ENCODE results near the gene RNF157.

DNA sequence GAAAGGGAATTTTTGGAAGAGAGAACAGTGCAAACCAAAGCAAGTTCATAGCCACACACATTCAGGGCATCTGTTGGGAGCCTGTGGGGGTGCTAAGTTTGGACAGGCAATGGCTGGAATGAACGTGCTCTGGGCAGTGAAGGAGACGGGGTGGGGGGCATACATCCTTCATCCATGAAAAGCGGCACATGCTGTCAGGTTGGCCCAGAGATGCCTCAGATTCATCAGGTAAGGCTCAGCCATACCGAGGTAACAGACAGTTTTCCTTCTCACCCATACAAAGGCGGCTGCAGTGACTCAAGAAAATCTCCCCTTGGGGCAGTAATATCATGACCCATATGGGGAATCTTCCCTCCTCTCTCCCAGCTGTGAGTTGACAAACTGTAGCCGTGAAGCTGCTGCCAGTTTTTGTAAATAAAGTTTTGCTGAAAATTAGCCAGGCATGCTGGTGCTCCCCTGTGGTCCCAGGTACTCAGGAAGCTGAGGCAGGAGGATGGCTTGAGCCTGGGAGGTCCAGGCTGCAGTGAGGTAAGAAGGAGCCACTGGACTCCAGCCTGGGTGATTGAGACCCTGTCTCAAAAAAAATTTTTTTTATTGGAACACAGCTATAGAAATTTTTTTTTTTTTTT is 15.6 kb upstream of the RNF157 start:
- TF ChIP-seq POLR2A (IDR thresholded peaks at IDR 0.05; ENCODE audit: low read length) (no peak), GATA1 (IDR thresholded peaks at IDR 0.05; ENCODE audit: low read depth, low read length) (no peak)
